G401.6 (cell line): ENCODE data around the gene PDLIM4.

Experiments used
- FAIRE-seq: peaks from 2 replicates; lab custom pipeline; 2012; peaks lifted over from hg19 to GRCh38; lab: Jason Lieb, UNC

PDLIM4 gene

DNA sequence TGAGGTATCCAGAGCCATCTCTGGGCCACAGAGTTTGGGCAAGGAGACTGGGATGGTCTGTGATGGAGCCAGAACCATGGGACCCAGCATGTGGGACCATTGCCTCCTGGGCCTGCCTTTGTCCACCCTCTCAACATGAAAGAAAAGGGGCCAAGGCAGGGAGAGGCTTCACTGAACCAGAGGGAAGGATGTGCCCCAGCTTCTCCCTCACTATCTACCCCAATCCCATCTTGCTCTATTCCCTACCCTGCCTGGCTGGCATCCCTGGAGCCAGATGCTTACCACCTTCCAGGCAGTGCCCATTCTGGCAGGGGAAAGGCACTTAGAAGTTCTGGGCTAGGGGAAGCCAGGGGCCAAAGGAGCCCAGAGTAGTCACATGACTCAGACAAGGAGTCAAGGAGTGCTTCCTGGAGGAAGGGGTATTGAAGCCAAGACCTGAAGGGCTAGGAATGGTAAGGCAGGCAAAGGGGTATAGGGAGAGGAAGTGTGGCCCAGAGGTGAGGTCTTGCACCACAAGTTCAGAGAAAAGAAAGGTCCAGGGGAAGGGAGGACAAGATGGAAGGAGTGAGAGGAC is 9.8 kb downstream of the PDLIM4 start:
- FAIRE-seq: no peak

DNA sequence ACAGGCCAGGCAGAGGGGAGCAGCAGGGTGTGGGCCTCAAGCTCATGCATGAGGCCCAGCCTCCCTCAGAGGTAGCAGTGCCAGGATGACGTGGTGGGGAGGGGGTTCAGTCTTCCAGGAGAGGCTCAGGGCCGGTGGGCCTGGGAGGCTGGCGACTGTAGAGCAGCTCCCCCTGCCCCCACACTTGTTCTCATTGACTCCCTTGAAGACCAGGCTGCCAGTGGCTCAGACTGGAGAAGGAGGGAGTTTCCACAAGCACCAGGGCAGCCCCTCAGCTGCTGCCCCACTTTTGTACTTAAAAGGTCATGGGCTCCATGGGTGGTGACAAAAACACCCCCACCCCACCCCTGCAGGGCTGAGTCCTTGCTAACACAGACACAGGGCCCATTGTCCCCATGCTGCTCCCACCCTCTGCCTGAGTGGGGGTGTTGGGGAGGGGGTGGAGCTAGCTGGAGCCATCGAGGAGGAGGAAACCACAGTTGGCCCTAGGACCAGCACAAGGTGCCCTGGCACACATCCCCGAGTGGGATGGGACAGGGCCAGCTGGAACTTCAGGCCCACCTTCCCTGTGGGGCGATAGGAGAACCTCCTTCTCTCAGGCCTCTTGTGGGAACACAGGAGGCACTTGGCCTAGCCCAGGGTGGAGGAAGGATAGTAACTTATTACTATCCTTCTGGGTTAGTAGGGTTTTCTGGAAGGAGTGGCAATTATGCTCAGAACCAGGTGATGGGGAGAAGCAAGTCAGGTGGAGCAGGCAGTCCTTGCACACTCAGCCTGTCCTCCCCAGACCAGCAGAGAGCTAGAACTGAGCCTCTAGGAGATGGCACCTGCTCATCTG is 10.7 kb downstream of the PDLIM4 start:
- no peak for FAIRE-seq

DNA sequence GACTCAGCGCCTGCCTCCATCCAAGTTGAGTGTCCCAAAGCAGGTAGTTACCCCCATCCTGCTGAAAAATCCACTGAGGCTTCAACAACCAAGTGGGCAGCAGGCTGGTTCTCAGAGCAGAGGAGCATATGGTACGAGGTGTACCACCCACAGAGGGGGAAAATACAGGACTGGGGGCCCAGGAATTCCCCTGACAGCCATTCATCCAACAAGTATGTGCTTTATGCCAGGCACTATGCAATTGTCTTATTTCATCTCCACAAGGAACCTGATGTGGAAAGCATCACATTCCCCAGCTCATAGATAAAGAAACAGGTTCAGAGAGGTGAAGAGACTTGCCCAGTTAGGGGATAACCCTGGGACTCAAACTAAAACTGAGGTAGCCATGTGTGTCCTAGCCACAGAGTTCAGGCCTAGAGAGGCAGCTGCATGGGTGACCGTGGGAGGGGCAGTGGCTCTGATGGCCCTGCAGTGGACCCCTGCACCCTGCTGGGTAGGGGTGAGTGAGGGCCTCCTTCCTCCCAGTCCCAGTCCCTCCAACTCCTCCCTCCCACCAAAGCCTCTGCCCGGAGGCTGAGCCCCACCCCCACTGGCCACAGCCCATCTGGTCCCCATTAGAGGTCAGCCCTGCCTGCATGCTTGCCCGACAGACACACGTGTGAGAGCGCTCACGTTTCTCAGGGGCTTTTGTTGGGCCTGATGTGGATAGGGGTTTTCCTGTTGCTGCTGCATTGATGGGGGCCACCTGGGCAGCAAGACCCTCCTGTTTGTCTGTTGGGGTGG is 11.5 kb downstream of the PDLIM4 start:
- FAIRE-seq: no peak

DNA sequence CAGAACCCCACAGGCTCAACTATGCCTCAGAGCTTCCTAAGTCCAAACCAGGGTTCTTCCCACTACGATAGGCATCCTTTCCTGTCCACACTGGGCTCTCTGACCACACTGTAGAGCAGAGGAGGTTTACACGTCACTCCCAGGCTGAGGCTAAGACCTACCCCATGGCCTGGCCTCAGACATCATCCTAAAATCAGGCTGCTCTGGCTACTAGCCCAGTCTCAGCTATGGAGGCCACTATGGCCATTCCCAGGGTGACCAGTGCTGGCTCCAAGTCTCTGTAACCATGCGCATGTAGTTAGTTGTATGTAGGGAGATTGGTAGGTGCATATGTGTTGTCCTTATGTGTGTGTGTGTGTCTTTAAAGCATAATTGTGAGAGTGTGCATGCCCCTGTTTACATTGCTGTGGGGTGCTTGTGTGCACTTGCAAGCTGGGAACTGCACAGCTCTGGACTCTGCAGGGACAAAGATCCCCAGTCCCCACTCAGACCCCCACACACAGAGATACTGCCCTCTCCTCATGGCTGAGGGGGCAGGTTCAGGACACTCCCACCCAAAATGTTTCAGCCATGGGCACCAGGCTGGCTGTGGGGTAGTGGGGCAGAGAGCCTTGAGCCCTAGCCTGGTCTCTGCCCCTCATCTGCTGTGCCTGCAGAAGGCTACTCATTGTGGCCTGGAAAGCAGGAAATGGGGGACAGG is 12.3 kb downstream of the PDLIM4 start:
- FAIRE-seq: no peak

DNA sequence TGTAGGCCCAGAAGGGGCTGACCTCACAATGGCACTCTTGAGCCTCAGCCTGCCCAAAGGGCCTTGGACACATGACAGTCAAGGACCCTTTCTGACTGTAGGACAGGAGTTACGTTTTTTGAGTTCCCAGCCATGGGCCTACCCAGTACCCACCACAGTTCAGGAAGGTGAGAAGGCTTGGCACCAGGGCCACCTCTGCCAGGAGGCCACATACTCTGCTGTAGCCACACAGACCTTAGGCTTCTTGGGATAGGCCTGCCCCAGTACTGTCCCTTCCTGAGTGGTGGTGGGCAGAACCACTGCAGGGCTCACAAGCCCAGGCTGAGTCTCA is 12.8 kb downstream of the PDLIM4 start:
- FAIRE-seq: no peak

DNA sequence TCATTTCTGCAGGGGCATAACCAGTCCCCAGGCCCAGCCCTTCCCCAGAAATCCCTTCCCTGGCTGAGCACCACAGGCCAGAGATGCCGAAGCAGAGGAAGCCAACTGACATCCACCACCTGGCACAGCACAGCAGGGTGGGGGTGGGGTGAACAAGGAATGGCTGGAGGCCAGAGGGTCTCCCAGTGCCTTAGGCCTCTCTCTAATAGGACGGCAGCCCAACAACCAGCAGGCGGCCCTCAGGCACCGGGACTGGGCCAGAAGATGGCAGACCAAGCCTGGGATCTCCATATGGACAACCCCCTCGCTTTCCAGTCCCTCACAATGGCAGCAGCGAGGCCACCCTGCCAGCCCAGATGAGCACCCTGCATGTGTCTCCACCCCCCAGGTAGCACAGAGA is 13.2 kb downstream of the PDLIM4 start:
- FAIRE-seq: no peak

DNA sequence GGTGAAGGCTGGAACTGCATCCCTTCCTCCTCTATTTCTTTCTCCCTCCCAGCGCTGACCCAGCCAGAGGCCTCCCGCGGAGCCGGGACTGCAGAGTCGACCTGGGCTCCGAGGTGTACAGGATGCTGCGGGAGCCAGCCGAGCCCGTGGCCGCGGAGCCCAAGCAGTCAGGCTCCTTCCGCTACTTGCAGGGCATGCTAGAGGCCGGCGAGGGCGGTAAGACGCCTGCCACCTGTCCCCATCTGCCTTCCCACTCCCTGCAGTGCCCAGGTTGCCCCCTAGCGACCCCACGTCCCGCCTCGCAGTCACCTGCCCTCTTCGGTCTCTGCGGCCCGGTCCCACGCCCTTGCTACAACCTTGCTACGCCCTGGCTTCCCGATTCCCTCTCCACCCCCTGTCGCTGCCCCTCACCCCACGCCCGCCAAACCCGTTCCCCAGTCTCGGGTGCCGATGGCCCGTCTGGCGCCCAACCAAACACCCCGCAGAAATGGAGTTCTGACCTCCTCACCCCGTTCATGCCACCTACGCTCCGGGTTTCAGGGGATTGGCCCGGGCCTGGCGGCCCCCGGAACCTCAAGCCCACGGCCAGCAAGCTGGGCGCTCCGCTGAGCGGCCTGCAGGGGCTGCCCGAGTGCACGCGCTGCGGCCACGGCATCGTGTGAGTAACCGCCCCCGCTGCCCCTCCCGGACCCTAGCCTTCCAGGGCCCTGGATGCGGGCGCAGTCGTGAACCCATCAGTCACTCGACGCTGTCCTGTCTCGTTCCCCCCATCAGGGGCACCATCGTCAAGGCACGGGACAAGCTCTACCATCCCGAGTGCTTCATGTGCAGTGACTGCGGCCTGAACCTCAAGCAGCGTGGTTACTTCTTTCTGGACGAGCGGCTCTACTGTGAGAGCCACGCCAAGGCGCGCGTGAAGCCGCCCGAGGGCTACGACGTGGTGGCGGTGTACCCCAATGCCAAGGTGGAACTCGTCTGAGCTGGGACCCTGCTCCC is 14.1 kb downstream of the PDLIM4 start:
- FAIRE-seq: no peak

DNA sequence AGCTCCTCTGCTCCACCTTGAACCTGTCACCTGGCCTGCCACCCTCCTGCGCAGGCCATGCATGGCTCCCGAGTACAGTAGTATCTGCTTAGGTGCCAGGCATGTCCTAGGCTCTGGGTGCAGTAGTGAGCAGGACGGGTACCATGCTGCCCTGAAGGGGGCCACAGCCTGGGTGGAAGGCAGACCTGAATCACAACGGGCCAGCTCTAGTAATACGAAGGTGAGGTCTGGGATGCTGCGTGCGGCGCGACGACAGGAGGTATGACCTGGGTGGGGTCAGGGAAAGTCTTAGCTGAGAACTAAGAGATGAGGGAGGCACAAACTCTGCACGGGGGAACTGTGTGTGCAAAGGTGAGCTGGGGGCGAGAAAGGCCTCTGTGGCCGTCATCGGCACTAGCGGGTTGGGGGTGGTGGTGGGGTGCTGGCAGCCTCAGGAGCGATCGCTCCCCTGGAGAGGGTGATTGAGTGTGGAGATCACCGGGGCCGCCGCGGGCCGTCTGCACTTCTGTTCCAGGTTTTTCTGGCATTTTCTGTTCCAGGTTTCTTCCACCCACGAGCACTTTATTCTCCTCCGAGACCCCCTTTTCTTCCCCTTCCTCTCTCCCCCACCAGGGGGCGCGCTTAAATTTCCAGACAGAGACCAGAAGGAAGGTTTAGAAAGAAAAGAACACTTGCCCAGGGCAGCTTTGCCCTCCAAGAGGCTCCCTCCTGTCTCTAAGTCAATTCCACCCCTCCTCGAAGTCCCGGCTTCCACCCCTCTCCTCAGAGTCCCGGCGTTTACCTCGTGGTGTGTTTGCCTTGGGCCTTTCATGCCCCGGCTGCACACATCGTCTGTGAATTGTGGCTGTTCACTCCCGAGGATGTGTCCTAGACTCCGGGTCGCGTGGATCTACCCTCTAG is 15.1 kb downstream of the PDLIM4 start:
- FAIRE-seq: peak; percentile 21

DNA sequence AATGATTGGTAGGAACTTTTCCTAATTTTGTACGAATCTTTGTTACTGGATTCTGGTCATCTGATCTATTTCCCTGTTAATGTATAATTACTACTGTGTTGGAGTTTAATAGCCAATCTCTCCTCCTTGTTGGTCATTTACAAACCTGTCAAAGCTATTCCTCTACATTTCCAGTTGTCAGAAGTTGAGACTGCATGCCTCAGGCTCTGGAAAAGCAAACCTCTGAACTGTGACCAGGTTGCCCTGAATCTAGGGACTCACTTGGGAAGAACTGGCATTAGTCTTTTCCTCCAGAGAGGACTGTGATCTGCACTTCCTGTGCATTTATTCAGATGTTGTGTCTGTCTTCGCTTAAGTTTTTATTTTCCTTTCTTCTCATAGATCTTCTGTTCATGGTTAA is 16.1 kb downstream of the PDLIM4 start:
- no peak for FAIRE-seq

DNA sequence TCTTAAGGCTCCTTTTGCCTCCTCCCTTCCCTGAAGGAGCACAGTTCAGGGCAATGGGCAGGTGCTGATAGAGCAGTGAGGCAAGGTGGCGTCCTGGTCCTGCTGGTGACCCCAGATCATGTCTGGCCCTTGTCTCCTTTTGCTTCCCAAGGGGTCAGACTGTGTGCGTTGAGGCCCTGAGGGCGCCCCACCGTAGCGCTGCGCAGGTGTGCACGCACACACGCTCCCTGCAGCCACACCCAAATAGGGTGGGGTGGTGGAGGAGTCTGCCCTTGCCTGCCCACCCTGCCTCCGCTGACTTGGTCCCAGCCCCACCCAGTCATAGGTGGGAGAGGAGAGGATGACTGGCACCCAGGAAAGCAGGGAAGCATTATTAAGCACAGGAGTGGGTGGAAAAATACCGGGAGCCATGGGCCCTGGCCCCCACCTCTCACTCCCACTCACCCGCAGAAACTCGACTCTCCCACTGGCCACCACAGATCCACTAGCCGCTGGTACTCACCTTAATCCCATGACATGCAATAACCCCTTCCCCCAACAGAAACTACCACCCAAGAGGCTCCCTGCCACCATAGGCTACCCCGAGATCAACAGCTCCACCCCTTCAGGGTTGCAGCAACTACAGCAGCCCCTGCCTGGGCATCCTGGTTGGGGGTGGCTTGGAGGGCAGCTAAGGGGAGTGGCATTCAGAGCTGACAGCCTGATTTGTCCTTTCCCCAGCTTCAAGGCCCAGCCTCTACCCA is 16.7 kb downstream of the PDLIM4 start:
- FAIRE-seq: no peak

DNA sequence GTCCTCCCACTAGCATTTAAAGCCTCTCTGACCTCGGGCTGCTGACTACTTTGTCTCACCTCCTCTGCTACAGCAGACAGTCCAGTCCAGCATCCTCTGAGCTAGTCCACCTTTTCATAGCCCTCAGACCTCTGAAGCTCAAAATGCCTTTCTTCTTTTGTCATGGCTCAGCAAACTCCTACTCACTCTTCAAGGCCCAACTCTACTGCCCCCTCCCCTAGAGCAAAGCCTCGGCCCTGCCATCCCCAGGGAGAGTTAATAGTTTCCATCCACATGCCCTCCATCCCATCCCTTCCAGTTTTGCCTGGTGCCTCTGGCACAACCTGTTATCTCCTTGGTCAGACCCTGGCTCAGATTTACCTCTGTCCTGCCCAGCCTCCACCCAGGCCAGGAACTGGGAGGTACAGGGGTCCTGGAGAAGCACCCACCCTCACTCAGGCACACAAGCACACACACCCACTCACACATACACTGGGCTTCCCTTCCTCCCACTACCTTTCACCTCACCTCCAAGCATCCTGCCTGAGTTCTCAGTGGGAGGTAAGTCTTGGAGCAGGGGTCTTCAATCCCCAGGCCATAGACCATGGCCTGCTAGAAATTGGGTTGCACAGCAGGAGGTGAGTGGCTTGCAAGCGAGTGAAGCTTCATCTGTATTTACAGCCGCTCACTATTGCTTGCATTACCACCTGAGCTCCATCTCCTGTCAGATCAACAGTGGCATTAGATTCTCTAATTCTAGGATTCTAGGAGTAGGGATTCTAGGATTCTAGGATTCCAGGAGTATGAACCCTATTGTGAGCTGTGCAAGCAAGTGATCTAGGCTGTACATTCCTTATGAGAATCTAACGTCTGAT is 18.1 kb downstream of the PDLIM4 start:
- no peak for FAIRE-seq

DNA sequence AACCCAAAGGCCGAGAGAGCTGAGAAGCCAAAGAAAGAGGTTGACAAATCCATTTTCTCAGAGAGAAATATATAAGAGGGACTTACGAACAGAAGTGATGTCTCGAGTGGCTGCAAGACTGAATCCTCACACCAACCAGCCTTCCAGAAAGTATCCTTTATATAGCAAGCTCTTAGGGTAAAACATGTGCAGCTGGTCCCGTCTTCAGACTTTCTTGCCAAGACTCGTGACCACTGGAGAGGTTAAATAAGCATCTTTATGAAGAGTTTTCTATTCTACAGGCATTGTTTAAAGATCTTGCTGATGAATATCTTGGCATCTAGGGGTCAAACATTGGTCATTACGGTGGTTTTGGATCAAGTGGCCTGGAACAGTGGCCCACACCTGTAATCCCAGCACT is 19.8 kb downstream of the PDLIM4 start:
- FAIRE-seq: no peak

DNA sequence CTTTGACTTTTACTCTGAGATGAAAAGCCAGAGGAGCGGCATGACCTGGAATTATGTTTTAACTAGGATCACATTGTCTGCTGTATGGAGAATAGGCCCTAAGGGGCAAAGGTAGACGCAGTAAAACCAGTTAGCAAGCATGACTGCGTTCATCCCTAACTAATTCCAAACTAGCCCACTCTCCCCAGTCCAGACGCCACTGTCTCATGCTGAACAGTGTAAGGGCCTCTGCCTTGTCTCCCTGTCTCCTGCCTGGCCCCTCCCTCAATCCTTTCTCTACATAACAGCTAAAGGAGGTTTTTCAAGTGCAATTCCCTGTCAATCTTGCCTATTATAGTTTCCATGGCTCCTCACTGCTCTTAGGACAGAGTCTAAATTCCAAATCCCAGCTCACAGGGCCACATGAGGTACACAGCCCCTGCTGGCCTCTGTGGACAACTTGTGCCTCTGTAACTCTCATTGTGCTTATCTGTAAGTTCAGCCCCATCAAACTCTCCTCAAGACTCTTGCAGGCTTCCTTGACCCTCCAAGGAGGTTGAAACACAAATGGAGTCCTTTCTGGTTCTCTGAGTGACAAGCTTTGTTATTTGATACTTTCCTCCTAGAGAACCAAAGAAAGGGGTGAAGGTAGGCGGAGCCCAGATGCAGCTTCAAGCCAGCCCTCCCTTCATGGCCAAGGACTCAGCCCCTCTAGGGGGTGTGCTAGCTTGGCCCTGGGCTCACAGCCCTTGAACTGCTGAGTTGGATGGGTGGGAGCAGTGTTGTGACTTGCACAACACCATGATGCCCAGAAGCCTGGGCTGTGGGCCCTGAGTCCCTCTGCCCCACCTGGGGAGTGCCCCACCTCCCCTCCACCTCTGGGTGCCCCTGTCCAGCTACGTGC is 20.7 kb downstream of the PDLIM4 start:
- FAIRE-seq: no peak

DNA sequence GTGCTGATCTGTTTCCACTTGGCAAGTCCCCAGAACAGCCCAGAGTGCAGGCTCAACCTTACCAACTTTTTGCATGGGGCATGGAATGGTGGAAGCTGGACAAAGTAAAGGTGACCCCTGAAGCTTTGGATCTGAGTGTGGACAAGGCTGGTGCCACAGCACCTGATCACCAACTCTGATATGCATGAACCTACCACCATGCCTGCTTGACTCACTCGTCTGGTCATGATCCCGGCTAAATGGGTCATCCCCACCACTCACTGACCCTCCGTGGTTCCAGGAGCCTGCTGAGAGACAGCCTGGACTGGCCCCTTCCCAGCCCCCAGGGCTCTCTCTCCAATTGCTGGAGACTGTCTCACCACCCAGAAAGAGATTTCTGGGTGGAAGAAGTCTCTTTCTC is 22.3 kb downstream of the PDLIM4 start:
- FAIRE-seq: no peak

DNA sequence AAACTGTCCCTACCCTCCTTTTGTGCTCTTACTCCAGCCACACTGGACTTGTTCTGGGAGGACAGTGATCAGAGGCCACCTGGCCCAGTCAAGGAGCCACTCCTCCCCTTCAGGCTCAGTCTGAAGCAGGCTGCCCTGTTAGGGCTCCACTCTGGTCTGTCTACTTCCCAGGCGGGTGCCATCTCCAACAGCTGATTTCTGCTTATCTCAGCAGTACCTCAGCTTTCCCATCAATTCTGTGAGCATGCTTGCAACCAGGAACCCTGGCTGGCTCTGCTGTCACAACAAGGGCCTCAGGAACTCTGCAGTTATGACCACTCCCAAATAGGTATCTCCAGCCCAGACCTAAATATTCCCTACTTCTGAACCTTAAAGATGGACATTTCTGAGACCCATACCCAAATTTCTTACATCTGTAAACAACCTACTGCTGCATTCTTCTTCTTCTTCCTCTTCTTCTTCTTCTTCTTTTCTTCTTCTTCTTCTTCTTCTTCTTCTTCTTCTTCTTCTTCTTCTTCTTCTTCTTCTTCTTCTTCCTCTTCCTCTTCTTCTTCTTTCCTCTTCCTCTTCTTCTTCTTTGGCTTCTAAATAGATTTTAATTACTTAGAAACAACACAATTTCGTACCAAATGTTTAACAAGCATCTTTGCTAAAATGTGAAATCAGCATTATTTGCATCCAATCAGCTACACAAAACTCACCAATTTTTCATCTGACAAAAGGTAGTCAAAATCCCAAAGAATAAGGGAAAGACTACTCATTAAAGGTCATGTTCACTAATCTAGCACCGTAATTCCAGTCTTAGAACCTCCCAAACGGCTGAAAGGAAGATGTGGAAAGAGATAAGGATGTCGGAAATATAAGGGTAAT is 23.1 kb downstream of the PDLIM4 start:
- no peak for FAIRE-seq

DNA sequence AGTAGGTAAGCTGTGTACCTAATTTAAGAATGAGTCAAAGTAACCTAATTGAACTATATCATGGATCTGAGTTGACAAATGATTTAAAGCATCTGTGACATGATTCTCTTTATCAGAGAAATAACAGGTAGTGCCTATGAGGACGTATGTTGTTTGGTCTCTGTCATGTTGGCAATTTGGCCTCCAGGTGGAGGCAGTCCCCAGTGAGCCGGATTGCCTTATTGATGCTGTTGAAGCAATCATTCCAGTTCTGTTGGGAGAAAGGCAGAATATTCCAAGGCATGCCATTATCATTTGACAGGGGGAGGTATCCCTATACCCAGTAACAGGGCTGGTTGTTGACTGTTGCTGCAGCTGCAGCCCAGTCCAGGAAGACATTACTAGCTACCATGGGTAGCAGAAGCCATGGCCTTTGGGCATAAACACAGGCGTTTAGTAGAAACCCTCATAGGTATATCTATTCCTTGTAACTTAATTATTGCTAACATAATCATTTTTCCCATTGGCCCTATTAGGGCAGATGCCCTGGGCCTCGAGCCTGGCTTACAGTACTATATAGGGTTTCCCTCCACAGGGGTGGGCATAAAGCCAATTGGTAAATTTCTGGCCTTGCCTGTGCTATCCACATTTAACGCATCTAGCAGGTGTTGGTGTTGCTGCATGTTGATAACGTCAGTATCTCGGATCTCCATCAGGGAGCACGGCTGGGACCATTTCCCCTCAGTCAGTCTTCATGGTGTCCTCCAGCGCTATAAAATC is 24.5 kb downstream of the PDLIM4 start:
- no peak for FAIRE-seq
